ENCODE results near the gene SSBP3. TPM values are rescaled to one million over a fixed set of nuclear protein-coding genes. Genes with fewer than 3 reads are reported as not detected.
A peak's percentile ranks its signal among the peaks of the same experiment; 100 is the strongest.

Gene SSBP3
- total RNA-seq, 3 donors from 2014 or later = 21.3 to 28.0 (median 25.6) TPM

DNA sequence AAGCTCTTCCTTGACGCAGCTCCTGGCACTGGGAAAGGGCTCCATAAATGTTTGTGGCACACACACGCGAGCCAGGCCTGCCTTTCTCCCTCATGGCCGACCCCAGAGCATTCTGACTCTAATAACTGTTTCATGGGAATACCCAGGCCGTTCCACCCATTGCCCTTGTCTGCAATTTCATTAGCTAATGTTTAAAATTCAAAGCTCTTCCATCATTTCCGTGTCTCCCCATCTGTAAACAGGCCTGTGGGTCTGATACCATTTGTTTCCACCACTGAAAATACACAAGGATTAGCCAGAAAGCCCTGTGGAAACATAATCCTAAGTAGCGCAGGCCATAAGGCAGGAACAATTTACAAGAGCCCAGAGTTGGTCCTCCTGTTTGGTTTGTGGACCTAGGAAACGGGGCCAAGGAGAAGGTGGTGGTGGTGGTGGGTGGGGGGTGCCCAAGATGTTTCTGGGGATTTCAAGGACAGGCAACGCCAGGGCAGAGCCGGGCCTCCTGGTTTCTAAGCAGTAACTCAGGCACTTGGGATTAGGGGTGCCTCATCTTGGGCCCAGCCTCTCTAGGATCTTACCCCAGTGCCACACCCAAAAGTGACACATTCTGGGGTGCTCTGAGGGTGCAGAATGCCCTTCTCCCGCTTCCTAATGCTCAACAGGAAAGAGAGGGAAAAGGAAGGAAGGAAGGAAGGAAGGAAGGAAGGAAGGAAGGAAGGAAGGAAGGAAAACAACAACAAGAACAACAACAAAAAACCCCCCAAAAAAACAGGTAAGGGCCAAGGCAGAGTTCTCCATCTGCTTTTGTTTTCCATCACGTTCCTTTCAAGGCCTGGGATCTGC is 79.4 kb downstream of the SSBP3 start:
- Histone ChIP-seq H3K27me3 (no peaks in the 10 kb centered on the region), H3K9me3 (no peaks in the 10 kb centered on the region), H3K4me3 (no peak overlapping the region), H3K4me1 (peaks cover 19 to 27% of the 10 kb centered on the region in 2 donors), H3K36me3 (no peaks in the 10 kb centered on the region), H3K27ac (peak overlapping the region; percentile 42 to 90)
- no peak for TF ChIP-seq POLR2AphosphoS5 (IDR thresholded peaks at IDR 0.05)
- TF ChIP-seq, protein P1, sequence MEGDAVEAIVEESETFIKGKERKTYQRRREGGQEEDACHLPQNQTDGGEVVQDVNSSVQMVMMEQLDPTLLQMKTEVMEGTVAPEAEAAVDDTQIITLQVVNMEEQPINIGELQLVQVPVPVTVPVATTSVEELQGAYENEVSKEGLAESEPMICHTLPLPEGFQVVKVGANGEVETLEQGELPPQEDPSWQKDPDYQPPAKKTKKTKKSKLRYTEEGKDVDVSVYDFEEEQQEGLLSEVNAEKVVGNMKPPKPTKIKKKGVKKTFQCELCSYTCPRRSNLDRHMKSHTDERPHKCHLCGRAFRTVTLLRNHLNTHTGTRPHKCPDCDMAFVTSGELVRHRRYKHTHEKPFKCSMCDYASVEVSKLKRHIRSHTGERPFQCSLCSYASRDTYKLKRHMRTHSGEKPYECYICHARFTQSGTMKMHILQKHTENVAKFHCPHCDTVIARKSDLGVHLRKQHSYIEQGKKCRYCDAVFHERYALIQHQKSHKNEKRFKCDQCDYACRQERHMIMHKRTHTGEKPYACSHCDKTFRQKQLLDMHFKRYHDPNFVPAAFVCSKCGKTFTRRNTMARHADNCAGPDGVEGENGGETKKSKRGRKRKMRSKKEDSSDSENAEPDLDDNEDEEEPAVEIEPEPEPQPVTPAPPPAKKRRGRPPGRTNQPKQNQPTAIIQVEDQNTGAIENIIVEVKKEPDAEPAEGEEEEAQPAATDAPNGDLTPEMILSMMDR (IDR thresholded peaks at IDR 0.05) = no peak
- no peak for TF ChIP-seq POLR2A (IDR thresholded peaks at IDR 0.05)
- no peak for DNase-seq (ENCODE audit: low spot score in 2 of 2)
- intact Hi-C loops (cut with DNase I; ENCODE audit: low total_unique reads) = no loop called here

DNA sequence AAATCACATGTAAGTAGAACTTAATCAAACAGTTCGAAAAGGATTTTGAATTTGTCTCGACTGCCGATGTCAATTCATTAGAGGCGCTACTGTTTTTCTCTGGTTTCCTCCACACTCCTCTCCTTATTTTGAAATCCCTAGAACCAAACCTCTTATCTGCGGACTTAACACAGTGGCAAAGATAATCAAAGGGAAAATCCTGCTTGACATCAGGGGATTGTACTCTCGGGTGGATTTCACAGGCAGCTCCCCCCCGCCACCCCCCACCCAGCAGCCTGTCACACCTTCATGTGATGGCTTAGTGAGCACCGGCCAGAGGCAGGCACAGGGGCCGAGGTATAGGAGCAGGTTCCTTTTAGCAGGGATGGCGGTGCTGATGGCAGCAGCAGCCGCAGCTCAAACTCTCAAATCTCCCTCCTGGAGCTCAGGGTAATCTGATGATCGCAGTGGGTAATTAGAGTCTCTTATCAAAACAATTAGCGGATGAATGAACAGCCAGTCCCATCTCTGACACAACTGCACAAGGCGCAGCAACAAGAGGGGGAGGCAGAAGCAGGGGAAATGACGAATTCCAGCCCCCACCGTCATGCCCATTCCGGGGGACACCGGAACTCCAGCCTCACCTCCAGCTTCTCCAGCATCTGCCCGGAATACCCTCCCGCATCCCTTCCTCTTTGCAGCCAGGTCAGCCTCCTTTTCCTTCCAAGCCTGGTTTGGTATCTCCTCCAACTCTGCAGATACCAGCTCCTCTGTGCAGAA is 80.3 kb downstream of the SSBP3 start:
- Histone ChIP-seq H3K4me1 (peaks cover 19 to 23% of the 10 kb centered on the region in 2 donors), H3K27ac (peak overlapping the region; percentile 42 to 90)
- intact Hi-C loops (cut with DNase I; ENCODE audit: low total_unique reads) = no loop called here

DNA sequence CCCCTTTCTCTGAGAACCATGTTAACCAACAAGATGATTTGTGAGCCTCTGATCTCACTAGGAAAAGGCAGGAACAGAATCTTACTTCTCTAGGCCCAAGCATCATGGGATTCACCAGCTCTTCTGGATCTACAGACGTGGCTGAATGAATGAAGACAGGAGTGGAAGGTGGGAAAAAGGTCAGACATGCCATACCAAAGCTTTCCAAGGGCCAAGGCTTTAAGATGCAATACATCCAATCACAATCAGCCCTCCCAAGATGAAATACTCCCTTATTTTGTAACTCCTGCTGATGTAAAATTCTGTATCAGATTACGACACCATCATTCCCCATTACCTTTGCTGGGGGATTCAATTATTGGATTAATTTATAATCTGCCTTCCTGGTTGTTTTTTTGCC is 80.9 kb downstream of the SSBP3 start:
- DNase-seq (ENCODE audit: low spot score in 2 of 2) = no peak
- no peak overlapping the region for H3K4me3 ChIP-seq
- peaks cover 17 to 19% of the 10 kb centered on the region in 2 donors for H3K4me1 ChIP-seq
- intact Hi-C loops (cut with DNase I; ENCODE audit: low total_unique reads) = no loop called here
- no peaks in the 10 kb centered on the region for H3K27me3 ChIP-seq
- H3K27ac ChIP-seq = peak overlapping the region; percentile 80 to 90
- TF ChIP-seq POLR2AphosphoS5 (IDR thresholded peaks at IDR 0.05) (no peak), POLR2A (IDR thresholded peaks at IDR 0.05) (no peak)
- TF ChIP-seq, protein P1 (IDR thresholded peaks at IDR 0.05) = no peak
- no peaks in the 10 kb centered on the region for H3K36me3 ChIP-seq
- no peaks in the 10 kb centered on the region for H3K9me3 ChIP-seq

More for the DNA sequence above, 80.3 kb downstream of the SSBP3 start:
- Histone ChIP-seq H3K27me3 (no peaks in the 10 kb centered on the region), H3K4me3 (no peak overlapping the region), H3K36me3 (no peaks in the 10 kb centered on the region), H3K9me3 (no peaks in the 10 kb centered on the region)
- TF ChIP-seq POLR2AphosphoS5 (IDR thresholded peaks at IDR 0.05) (no peak), POLR2A (IDR thresholded peaks at IDR 0.05) (no peak)
- TF ChIP-seq, protein P1 (IDR thresholded peaks at IDR 0.05) = no peak
- DNase-seq (ENCODE audit: low spot score in 2 of 2) = no peak

DNA sequence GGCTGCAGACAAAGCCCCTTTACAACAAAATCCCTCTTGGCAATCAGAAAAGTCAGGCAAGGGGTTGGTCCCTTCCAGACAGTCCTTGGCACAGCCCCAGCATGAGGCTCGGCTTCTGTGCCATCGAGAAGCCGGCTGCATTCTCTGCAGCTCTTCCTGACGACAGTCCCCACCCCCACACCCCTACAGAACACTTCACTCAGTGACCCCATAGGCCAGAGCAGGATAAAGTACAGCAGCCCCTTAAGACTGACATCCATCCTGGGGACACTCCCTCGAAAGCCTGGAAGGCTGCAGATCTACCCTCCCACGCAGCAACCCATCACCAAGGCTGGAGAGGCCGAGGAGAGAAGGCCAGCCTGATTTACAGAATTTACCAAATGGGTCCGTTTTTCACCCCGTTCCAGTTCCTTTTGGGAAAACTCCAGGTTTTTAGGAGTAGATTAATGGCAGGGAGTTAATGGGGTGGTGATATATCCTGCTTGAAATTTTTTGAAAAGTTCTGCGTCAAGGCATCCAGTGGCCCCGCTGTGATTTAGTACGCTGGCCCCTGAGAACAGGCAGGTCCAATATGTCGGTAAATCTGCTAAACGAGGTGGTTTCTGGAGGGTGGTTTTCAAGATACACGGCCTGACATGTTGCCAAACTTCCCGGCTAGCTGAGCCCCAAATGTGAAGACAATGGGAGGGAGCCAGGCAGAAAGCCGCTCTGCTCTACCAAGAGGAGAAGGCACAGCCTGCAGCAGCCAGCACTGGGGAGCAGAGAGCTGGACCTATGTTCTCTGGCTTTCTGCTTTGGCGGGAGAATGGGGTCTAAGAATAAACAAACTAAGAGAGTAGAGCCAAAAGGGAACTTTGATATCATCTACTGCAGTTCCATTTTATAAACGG is 81.7 kb downstream of the SSBP3 start:
- DNase-seq (ENCODE audit: low spot score in 2 of 2) = no peak
- no peak overlapping the region for H3K4me3 ChIP-seq
- TF ChIP-seq POLR2A (IDR thresholded peaks at IDR 0.05) (no peak), POLR2AphosphoS5 (IDR thresholded peaks at IDR 0.05) (no peak)
- TF ChIP-seq, protein P1 (IDR thresholded peaks at IDR 0.05) = no peak
- peaks cover 19 to 22% of the 10 kb centered on the region in 2 donors for H3K4me1 ChIP-seq
- H3K27me3 ChIP-seq = no peaks in the 10 kb centered on the region
- H3K9me3 ChIP-seq = no peaks in the 10 kb centered on the region
- no peaks in the 10 kb centered on the region for H3K36me3 ChIP-seq
- H3K27ac ChIP-seq = peak overlapping the region; percentile 80 to 90
- intact Hi-C loops (cut with DNase I; ENCODE audit: low total_unique reads) = no loop called here

Data from breast epithelium (tissue), 4 donors.